ENCODE data around the gene SLC39A6. TPM values are rescaled to one million over a fixed set of nuclear protein-coding genes. Genes with fewer than 3 reads are reported as not detected.
"Not testable (repeated sequence)": the region's sequence is repeated elsewhere in the genome, so short reads cannot be mapped to it uniquely, and the experiment has no call there.

The SLC39A6 gene
- total RNA-seq, 2 experiments from 2014 or later: 18.4 to 20.4 TPM

- H3K36me3 Mint-ChIP-seq; DNase-seq; H3K27ac Mint-ChIP-seq; H3K4me3 Mint-ChIP-seq; POLR2A ChIA-PET; H3K4me1 Mint-ChIP-seq; ATAC-seq (ENCODE audit: low read depth): not testable (repeated sequence)
- Mint-ChIP-seq H3K9me3 (peaks cover 10% of the 10 kb centered on the region), H3K27me3 (peaks cover 10% of the 10 kb centered on the region)
Observed at GRCh38 chr18:36077764-36078163, 51.4 kb downstream of the SLC39A6 start.

DNA sequence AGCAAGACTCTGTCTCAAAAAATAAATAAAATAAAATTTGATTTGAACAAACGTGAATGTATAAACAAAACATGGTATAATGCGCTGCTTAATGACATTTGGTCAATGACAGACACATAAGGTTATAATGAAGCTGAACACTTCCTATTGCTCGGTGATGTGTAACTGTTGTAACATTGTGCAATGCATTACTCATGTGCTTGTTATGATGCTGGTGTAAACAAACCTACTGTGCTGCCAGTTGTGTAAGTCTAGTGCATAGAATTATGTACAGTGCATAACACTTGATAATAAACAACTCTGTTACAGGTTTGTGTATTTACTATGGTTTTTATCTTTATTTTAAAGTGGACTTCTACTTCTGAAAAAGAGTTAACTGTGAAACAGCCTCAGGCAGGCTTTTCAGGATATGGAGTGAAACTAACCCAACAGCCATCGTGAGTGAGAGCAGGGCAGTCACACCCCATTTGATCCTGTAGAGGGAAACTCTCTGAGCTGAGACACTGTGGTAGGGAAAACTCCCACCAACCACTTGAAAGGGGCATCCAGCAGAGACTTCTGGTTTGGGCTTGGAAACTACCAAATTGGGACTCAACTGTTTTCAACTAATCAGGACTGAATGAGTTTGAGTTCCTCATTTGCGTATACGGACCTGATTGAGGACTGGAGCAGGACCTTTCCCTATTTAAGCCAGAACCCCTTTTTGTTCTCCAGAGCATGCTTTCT is 53.1 kb downstream of the SLC39A6 start:
- DNase-seq: no peak
- Mint-ChIP-seq H3K36me3 (no peaks in the 10 kb centered on the region), H3K4me3 (no peak overlapping the region), H3K9me3 (peaks cover 4% of the 10 kb centered on the region), H3K4me1 (no peaks in the 10 kb centered on the region), H3K27ac (no peak overlapping the region), H3K27me3 (peaks cover 10% of the 10 kb centered on the region)
- POLR2A ChIA-PET: no interaction called here
- ATAC-seq (ENCODE audit: low read depth): no peak

DNA sequence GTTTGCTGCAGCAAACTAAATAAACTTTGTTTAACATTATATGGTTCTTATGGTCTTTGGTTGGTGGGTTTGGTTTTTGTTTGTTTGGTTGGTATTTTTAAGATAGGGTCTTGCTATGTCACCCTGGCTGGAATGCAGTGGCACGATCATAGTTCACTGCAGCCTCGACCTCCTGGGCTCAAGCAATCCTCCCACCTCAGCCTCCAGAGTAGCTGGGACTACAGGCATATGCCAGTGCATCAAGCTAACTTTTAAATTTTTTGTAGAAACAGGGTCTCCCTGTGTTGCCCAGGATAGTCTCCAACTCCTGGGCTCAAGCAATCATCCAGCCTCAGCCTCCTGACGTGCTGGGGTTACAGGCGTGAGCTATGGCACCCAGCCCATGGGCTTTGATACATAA is 54.7 kb downstream of the SLC39A6 start:
- Mint-ChIP-seq H3K36me3 (no peaks in the 10 kb centered on the region), H3K4me1 (no peaks in the 10 kb centered on the region), H3K4me3 (no peak overlapping the region), H3K27me3 (peaks cover 10% of the 10 kb centered on the region), H3K9me3 (peaks cover 2% of the 10 kb centered on the region), H3K27ac (no peak overlapping the region)
- DNase-seq: no peak
- ATAC-seq (ENCODE audit: low read depth): no peak
- POLR2A ChIA-PET: no interaction called here

- H3K9me3 Mint-ChIP-seq: no peaks in the 10 kb centered on the region
- H3K36me3 Mint-ChIP-seq: no peaks in the 10 kb centered on the region
- peaks cover 10% of the 10 kb centered on the region for H3K27me3 Mint-ChIP-seq
- H3K4me3 Mint-ChIP-seq: no peak overlapping the region
- no peak overlapping the region for H3K27ac Mint-ChIP-seq
- H3K4me1 Mint-ChIP-seq: no peaks in the 10 kb centered on the region
- POLR2A ChIA-PET: no interaction called here
- DNase-seq (no peak), ATAC-seq (ENCODE audit: low read depth) (no peak)
Observed at GRCh38 chr18:36073676-36074075, 55.5 kb downstream of the SLC39A6 start.

DNA sequence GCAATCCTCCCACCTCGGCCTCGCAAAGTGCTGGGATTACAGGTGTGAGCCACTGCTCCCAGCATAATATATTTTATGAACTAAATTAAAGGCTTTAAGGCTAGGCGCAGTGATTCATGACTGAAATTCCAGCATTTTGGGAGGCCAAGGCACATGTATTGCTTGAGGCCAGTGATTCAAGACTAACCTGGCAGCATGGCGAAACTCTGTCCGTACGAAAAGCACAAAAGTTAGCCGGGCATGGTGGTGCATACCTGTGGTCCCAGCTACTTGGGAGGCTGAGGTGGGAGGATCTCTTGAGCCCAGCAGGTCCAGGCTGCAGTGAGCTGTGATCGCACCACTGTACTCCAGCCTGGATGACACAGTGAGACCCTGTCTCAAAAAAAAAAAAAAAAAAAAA is 56.7 kb downstream of the SLC39A6 start:
- DNase-seq; H3K9me3 Mint-ChIP-seq; H3K27ac Mint-ChIP-seq; H3K4me1 Mint-ChIP-seq; H3K36me3 Mint-ChIP-seq; POLR2A ChIA-PET; ATAC-seq (ENCODE audit: low read depth); H3K4me3 Mint-ChIP-seq: not testable (repeated sequence)
- peaks cover 10% of the 10 kb centered on the region for H3K27me3 Mint-ChIP-seq

GRCh38 chr18:36067055-36067957 is 61.8 kb downstream of the SLC39A6 start, which contains the start of gene RPRD1A:
Gene RPRD1A (minus strand): TSS chr18:36067559. CDS start chr18:36067404, 155 bp downstream.
- POLR2A ChIA-PET: interaction anchor here (0.7 to 1.4 kb wide), 2 partner anchors 62 to 487 kb away, joined by 3 to 8 read pairs; partner anchors contain the start of genes ELP2 and SLC39A6
- DNase-seq (peak; percentile 98), ATAC-seq (ENCODE audit: low read depth) (peak; percentile 96)
- Mint-ChIP-seq H3K4me3 (peak within 1 kb of the TSS; percentile 97), H3K27ac (peak within 1 kb of the TSS; percentile 96), H3K27me3 (no peaks in the 10 kb centered on the region), H3K36me3 (peaks cover 16% of the 10 kb centered on the region), H3K9me3 (no peaks in the 10 kb centered on the region), H3K4me1 (peaks cover 14% of the 10 kb centered on the region)

- no peaks in the 10 kb centered on the region for H3K9me3 Mint-ChIP-seq
- peak overlapping the region; percentile 96 for H3K27ac Mint-ChIP-seq
Observed at GRCh38 chr18:36066686-36067054, 62.5 kb downstream of the SLC39A6 start.

DNA sequence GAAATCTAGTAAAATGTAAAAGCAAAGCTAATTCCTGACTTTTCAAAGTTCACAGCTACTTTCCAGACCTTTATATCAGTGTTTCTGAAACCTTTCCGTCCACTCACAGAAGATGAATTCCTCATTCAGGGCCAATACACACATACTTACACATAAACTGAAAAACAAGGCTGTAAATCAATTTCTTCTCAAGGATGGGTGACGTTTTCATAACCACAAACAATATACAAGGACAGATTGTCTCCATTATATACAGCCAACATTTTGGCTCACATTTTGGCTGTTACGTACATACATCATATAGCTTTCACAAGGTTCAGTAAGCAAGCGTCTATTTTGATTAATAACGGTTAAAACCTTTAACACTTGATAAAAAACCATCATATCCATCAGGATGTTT is 63.1 kb downstream of the SLC39A6 start:
- POLR2A ChIA-PET: interaction anchor here (1.4 kb wide), 1 partner anchor 63 kb away, joined by 5 read pairs; the partner anchor contains the start of genes ELP2 and SLC39A6
- ATAC-seq (ENCODE audit: low read depth): no peak
- H3K9me3 Mint-ChIP-seq: no peaks in the 10 kb centered on the region
- peaks cover 14% of the 10 kb centered on the region for H3K4me1 Mint-ChIP-seq
- peak overlapping the region; percentile 97 for H3K4me3 Mint-ChIP-seq
- H3K36me3 Mint-ChIP-seq: peaks cover 19% of the 10 kb centered on the region
- H3K27ac Mint-ChIP-seq: no peak overlapping the region
- no peak for DNase-seq
- no peaks in the 10 kb centered on the region for H3K27me3 Mint-ChIP-seq

More at GRCh38 chr18:36066686-36067054, 62.5 kb downstream of the SLC39A6 start:
- Mint-ChIP-seq H3K4me1 (peaks cover 14% of the 10 kb centered on the region), H3K4me3 (peak overlapping the region; percentile 97), H3K27me3 (no peaks in the 10 kb centered on the region), H3K36me3 (peaks cover 18% of the 10 kb centered on the region)
- POLR2A ChIA-PET: interaction anchor here (0.7 to 1.4 kb wide), 2 partner anchors 63 to 486 kb away, joined by 3 to 8 read pairs; partner anchors contain the start of genes ELP2 and SLC39A6
- ATAC-seq (ENCODE audit: low read depth) (no peak), DNase-seq (no peak)

- Mint-ChIP-seq H3K4me1 (peaks cover 14% of the 10 kb centered on the region), H3K36me3 (peaks cover 19% of the 10 kb centered on the region)
- H3K4me3 Mint-ChIP-seq; DNase-seq; ATAC-seq (ENCODE audit: low read depth); H3K9me3 Mint-ChIP-seq; H3K27me3 Mint-ChIP-seq; H3K27ac Mint-ChIP-seq: not testable (repeated sequence)
- POLR2A ChIA-PET: interaction anchor here (0.6 kb wide), 1 partner anchor 60 kb away, joined by 3 read pairs; no protein-coding TSS in a partner anchor
Observed at GRCh38 chr18:36064809-36065079, 64.4 kb downstream of the SLC39A6 start.

GRCh38 chr18:36064027-36064808 is 64.9 kb downstream of the SLC39A6 start:
- H3K36me3 Mint-ChIP-seq: peaks cover 19% of the 10 kb centered on the region
- POLR2A ChIA-PET: interaction anchor here (0.6 kb wide), 1 partner anchor 60 kb away, joined by 3 read pairs; no protein-coding TSS in a partner anchor
- H3K27me3 Mint-ChIP-seq: no peaks in the 10 kb centered on the region
- H3K9me3 Mint-ChIP-seq: no peaks in the 10 kb centered on the region
- H3K4me1 Mint-ChIP-seq: peaks cover 14% of the 10 kb centered on the region
- no peak overlapping the region for H3K27ac Mint-ChIP-seq
- ATAC-seq (ENCODE audit: low read depth) (no peak), DNase-seq (no peak)
- no peak overlapping the region for H3K4me3 Mint-ChIP-seq

DNA sequence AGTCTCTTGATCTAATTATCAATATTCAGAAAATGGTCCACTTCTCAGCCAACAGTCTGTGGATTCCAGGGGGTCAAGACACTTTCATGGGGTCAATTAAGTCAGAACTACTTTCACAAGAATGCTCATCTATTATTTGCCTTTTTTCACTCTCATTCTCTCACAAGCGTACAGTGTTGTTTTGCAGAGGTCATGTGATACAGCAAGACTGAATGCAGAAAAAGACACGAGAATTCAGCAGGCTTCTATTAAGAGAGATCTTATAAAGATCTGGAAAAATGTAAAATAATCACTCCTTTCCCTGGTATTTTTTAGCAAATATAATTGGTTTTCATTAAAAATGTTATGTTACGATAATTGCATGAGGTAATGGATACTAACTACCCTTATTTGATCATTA is 70.5 kb downstream of the SLC39A6 start:
- peaks cover 1% of the 10 kb centered on the region for H3K9me3 Mint-ChIP-seq
- POLR2A ChIA-PET: no interaction called here
- ATAC-seq (ENCODE audit: low read depth) (no peak), DNase-seq (no peak)
- H3K27ac Mint-ChIP-seq: no peak overlapping the region
- H3K4me1 Mint-ChIP-seq: peaks cover 1% of the 10 kb centered on the region
- no peaks in the 10 kb centered on the region for H3K27me3 Mint-ChIP-seq
- peaks cover 21% of the 10 kb centered on the region for H3K36me3 Mint-ChIP-seq
- H3K4me3 Mint-ChIP-seq: no peak overlapping the region

Data from activated naive CD8-positive, alpha-beta T cell treated with anti-CD3 and anti-CD28 coated beads, Interleukin-2, amount 10 ng/mL, durations not matched to agents 7 days and 5 days (primary cell).